ENCODE measurements around the gene LSM2.
A peak's percentile ranks its signal among the peaks of the same experiment; 100 is the strongest.
"Not testable (repeated sequence)": the region's sequence is repeated elsewhere in the genome, so short reads cannot be mapped to it uniquely, and the experiment has no call there.

Gene LSM2

DNA sequence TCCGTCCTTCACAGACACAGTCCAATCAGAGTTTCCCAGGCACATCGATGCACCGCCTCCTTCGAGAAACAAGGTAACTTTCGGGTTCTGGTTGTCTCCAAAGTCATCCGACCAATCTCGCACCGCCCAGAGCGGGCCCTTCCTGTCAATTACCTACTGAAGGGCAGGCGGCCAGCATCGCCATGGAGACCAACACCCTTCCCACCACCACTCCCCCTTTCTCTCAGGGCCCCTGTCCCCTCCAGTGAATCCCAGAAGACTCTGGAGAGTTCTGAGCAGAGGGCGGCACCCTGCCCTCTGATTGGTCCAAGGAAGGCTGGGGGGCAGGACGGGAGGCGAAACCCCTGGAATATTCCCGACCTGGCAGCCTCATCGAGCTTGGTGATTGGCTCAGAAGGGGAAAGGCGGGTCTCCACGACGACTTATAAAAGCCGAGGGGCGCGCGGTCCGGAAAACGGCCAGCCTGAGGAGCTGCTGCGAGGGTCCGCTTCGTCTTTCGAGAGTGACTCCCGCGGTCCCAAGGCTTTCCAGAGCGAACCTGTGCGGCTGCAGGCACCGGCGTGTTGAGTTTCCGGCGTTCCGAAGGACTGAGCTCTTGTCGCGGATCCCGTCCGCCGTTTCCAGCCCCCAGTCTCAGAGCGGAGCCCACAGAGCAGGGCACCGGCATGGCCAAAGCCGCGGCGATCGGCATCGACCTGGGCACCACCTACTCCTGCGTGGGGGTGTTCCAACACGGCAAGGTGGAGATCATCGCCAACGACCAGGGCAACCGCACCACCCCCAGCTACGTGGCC lies 20.7 kb upstream of the LSM2 start, which contains the start of gene HSPA1B:
Gene HSPA1B (plus strand): TSS at position 453 of the 794 bp plus-strand sequence. CDS start 213 bp downstream, at position 666.
- 1% methylated on average over 45 to 50 of the region's 56 CpGs for WGBS, 2 experiments
- Histone ChIP-seq H3K9me3 (ENCODE audit: control insufficient read depth, low read length) (no peaks in the 10 kb centered on the region), H3K4me3 (ENCODE audit: insufficient read depth, low read depth, low read length) (peak within 1 kb of the TSS; percentile 63), H3K27me3 (ENCODE audit: control insufficient read depth, insufficient read depth, low read length, poor library complexity, severe bottlenecking) (no peaks in the 10 kb centered on the region), H3K36me3 (ENCODE audit: control insufficient read depth, insufficient read depth, low read length) (no peaks in the 10 kb centered on the region), H3K4me1 (ENCODE audit: control insufficient read depth, insufficient read depth, low read length) (peaks cover 4% of the 10 kb centered on the region), H3K27ac (ENCODE audit: insufficient read depth, low read depth, low read length, poor library complexity, severe bottlenecking) (peak within 1 kb of the TSS; percentile 45)

DNA sequence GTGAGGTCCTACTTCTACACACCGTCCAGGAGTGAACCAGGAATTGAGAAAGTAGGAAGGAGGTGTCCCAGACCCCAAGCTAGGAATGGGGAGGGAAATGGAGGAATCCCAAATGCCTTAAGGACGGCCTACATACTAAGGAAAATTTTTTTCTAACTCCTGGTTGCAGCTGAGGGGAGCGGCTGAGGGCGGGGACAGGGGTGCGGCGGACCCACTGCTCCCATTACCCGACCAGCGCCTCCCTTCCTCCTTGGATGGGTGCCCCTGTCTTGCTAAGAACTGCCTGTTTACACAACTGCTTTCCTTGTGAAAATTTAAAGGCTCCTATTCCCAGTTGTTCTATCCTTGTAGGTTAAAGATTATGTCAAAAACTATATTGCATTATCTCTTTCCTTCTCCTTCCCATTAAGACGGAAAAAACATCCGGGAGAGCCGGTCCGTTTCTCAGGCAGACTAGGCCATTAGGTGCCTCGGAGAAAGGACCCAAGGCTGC lies 20.1 kb upstream of the LSM2 start:
- H3K4me1 ChIP-seq (ENCODE audit: control insufficient read depth, insufficient read depth, low read length) = peaks cover 4% of the 10 kb centered on the region
- peak overlapping the region; percentile 37 for H3K4me3 ChIP-seq (ENCODE audit: insufficient read depth, low read depth, low read length)
- WGBS, 2 experiments = 5 to 9% methylated on average over 13 of the region's 13 CpGs

DNA sequence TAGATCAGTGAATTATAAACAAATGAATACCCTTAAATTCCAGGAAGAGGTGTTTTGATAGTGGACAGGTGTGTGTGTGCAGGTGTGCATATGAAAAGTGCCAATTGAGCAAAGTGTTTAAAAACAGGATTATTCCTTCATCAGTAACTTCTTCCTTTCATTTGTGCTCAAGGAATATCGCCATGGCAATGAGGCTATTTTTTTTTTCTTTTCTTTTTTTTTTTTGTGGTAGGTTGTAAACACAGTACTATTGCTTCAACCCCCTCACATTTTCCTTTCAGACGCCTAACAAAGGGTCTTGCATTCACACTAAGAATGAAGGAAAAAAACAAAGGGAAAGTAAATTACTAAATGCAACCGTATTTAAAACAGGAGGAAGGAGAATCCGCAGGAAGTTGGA lies 18.8 kb upstream of the LSM2 start:
- H3K4me3 ChIP-seq (ENCODE audit: insufficient read depth, low read depth, low read length) = no peak overlapping the region
- H3K9me3 ChIP-seq (ENCODE audit: control insufficient read depth, low read length) = no peaks in the 10 kb centered on the region
- H3K4me1 ChIP-seq (ENCODE audit: control insufficient read depth, insufficient read depth, low read length) = peaks cover 4% of the 10 kb centered on the region
- no peak overlapping the region for H3K27ac ChIP-seq (ENCODE audit: insufficient read depth, low read depth, low read length, poor library complexity, severe bottlenecking)
- 58 to 69% methylated on average over 2 to 4 of the region's 4 CpGs for WGBS, 2 experiments
- no peaks in the 10 kb centered on the region for H3K27me3 ChIP-seq (ENCODE audit: control insufficient read depth, insufficient read depth, low read length, poor library complexity, severe bottlenecking)
- no peaks in the 10 kb centered on the region for H3K36me3 ChIP-seq (ENCODE audit: control insufficient read depth, insufficient read depth, low read length)

More for the DNA sequence above, 20.1 kb upstream of the LSM2 start:
- H3K36me3 ChIP-seq (ENCODE audit: control insufficient read depth, insufficient read depth, low read length) = no peaks in the 10 kb centered on the region
- H3K9me3 ChIP-seq (ENCODE audit: control insufficient read depth, low read length) = no peaks in the 10 kb centered on the region
- peak overlapping the region; percentile 45 for H3K27ac ChIP-seq (ENCODE audit: insufficient read depth, low read depth, low read length, poor library complexity, severe bottlenecking)
- H3K27me3 ChIP-seq (ENCODE audit: control insufficient read depth, insufficient read depth, low read length, poor library complexity, severe bottlenecking) = no peaks in the 10 kb centered on the region

DNA sequence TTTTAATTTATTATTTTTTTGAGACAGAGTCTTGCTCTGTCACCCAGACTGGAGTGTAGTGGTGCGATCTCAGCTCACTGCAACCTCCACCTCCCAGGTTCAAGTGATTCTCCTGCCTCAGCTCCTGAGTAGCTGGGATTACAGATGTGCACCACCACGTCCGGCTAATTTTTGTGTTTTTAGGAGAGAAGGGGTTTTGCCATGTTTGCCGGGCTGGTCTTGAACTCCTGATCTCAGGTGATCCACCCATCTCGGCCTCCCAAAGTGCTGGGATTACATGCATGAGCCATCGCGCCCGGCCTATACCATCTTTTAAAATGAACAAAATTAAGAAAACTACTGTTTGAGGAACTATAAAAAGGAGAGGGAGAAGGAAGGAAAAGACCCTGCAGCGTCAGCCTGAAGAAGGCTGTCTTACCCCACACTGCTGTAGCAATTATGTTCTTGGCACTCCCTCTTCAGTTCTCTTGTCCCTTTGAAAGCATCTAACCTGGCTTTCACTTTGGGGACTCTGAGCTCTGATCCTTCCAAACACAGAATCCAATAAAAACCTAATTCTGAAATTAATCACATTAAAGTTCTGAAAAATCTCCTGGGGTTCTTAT lies 16.9 kb upstream of the LSM2 start:
- not testable (repeated sequence) for H3K9me3 ChIP-seq (ENCODE audit: control insufficient read depth, low read length); H3K4me1 ChIP-seq (ENCODE audit: control insufficient read depth, insufficient read depth, low read length); H3K27ac ChIP-seq (ENCODE audit: insufficient read depth, low read depth, low read length, poor library complexity, severe bottlenecking); H3K27me3 ChIP-seq (ENCODE audit: control insufficient read depth, insufficient read depth, low read length, poor library complexity, severe bottlenecking); H3K36me3 ChIP-seq (ENCODE audit: control insufficient read depth, insufficient read depth, low read length); H3K4me3 ChIP-seq (ENCODE audit: insufficient read depth, low read depth, low read length)
- WGBS, 2 experiments = 90 to 94% methylated on average over 6 to 9 of the region's 9 CpGs

DNA sequence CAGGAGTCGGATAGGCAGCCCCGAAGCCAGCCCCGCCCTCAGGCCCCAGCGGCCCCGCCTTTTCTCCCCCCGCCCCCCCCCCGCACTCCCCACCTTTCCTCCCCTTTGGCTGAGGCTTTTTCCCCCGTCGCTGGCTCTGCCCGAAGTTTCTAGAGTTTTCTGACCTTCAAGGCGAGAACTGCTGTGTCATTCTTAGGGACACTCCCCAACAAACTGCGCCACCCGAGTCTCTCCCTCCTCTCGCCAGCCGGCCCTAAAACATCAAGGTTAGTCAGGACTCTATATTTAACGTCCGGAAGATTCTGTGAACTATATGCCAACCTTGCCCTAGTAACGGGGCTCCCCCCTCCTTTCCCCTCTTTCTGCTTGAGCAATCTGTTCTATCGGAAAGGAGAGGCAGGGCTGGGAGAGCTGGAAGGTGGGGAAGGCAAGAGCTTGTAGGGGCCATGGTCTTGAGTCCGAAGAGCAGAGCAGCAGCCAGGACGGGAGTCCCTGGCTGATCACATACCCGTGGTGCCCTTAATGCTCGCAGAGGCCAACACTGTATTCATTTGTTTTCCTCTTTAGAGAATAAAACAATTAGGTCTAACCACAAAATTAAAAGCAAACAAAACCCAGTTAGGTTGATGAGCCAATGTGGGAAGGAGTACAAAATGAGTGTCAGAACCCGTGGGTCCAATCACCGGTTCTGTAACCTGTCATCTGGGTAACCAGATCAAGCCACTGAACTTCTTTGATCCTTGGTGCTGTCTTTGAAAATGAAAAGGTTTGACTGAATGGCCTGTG lies 15.5 kb upstream of the LSM2 start:
- H3K4me1 ChIP-seq (ENCODE audit: control insufficient read depth, insufficient read depth, low read length) = peaks cover 4% of the 10 kb centered on the region
- peak overlapping the region; percentile 78 for H3K27ac ChIP-seq (ENCODE audit: insufficient read depth, low read depth, low read length, poor library complexity, severe bottlenecking)
- no peaks in the 10 kb centered on the region for H3K9me3 ChIP-seq (ENCODE audit: control insufficient read depth, low read length)
- H3K27me3 ChIP-seq (ENCODE audit: control insufficient read depth, insufficient read depth, low read length, poor library complexity, severe bottlenecking) = no peaks in the 10 kb centered on the region
- no peaks in the 10 kb centered on the region for H3K36me3 ChIP-seq (ENCODE audit: control insufficient read depth, insufficient read depth, low read length)
- peak overlapping the region; percentile 44 for H3K4me3 ChIP-seq (ENCODE audit: insufficient read depth, low read depth, low read length)
- WGBS, 2 experiments = 7 to 8% methylated on average over 21 to 23 of the region's 25 CpGs

DNA sequence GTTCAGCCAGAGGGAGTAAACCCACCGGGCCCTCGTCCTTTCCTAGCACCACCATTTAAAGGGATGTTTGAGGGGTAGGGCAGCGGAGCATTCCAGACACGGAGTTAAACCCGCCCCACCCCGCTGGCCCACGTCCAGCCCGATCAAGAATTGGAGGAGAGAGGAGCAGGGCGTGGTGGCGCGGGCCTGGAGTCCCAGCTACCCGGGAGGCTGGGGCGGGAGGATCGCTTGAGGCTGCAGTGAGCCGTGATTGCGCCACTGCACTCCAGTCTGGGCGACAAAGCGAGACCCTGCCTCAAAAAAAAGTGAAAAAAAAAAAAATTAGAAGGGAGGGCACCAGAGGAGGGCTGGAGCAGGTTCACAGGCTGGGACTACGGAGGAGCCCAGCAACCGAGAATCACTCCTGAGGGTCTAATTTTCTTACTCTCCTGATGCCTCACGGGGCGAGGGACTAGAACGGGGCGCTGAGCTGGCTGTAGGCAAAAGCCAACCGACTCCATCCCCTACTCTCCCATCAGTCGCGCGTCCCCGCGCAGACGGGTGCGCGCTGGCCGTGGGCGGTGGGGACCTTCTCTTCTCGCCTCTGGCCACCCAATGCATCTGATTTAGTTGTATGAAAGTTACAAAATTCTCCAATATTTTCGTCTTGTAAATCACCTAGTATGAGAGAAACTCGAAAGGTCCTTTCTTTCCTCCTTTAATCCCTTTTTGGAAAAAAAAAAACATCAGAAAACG lies 14.7 kb upstream of the LSM2 start:
- Histone ChIP-seq H3K27me3 (ENCODE audit: control insufficient read depth, insufficient read depth, low read length, poor library complexity, severe bottlenecking) (no peaks in the 10 kb centered on the region), H3K27ac (ENCODE audit: insufficient read depth, low read depth, low read length, poor library complexity, severe bottlenecking) (no peak overlapping the region), H3K9me3 (ENCODE audit: control insufficient read depth, low read length) (no peaks in the 10 kb centered on the region), H3K36me3 (ENCODE audit: control insufficient read depth, insufficient read depth, low read length) (no peaks in the 10 kb centered on the region), H3K4me3 (ENCODE audit: insufficient read depth, low read depth, low read length) (peak overlapping the region; percentile 44), H3K4me1 (ENCODE audit: control insufficient read depth, insufficient read depth, low read length) (no peaks in the 10 kb centered on the region)
- WGBS, 2 experiments = 11 to 13% methylated on average over 39 of the region's 39 CpGs

DNA sequence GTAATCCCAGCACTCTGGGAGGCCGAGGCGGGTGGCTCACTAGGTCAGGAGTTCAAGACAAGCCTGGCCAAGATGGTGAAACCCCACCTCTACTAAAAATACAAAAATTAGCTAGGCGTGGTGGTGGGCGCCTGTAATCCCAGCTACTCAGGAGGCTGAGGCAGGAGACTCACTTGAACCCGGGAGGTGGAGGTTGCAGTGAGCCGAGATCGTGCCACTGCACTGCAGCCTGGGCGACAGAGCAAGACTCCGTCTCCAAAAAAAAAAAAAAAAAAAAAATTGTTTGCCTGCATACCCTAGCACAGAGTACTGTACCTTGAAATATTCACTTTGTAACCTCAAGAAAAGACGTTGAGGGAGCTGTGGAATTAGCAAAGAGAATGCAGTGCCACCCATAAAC lies 13.6 kb upstream of the LSM2 start:
- H3K27me3 ChIP-seq (ENCODE audit: control insufficient read depth, insufficient read depth, low read length, poor library complexity, severe bottlenecking); H3K27ac ChIP-seq (ENCODE audit: insufficient read depth, low read depth, low read length, poor library complexity, severe bottlenecking); H3K4me1 ChIP-seq (ENCODE audit: control insufficient read depth, insufficient read depth, low read length); H3K4me3 ChIP-seq (ENCODE audit: insufficient read depth, low read depth, low read length); H3K9me3 ChIP-seq (ENCODE audit: control insufficient read depth, low read length); H3K36me3 ChIP-seq (ENCODE audit: control insufficient read depth, insufficient read depth, low read length): not testable (repeated sequence)
- WGBS, 2 experiments = 91 to 94% methylated on average over 10 of the region's 10 CpGs

DNA sequence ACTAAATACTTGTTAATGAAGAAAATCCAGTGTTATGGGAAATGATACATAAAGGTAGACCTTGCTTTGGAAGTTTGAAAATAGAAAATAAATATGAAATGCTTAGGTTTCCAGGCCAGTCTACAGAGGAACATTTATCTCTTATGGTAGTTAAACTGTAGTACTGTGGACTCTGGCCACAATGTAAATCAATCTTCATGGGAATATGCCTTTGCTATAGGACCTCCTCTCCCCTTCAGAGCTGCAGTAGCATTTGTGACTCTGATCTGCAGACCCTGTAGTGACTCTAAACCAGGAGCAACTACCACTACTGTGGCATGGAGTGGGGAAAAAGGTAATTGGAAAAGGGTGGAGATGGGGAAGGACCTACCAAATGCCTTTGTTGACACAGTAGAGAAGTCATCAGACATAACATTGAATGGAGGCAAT lies 13.1 kb upstream of the LSM2 start:
- no peaks in the 10 kb centered on the region for H3K27me3 ChIP-seq (ENCODE audit: control insufficient read depth, insufficient read depth, low read length, poor library complexity, severe bottlenecking)
- no peak overlapping the region for H3K27ac ChIP-seq (ENCODE audit: insufficient read depth, low read depth, low read length, poor library complexity, severe bottlenecking)
- H3K4me3 ChIP-seq (ENCODE audit: insufficient read depth, low read depth, low read length) = no peak overlapping the region
- H3K9me3 ChIP-seq (ENCODE audit: control insufficient read depth, low read length) = no peaks in the 10 kb centered on the region
- H3K4me1 ChIP-seq (ENCODE audit: control insufficient read depth, insufficient read depth, low read length) = no peaks in the 10 kb centered on the region
- H3K36me3 ChIP-seq (ENCODE audit: control insufficient read depth, insufficient read depth, low read length) = no peaks in the 10 kb centered on the region

DNA sequence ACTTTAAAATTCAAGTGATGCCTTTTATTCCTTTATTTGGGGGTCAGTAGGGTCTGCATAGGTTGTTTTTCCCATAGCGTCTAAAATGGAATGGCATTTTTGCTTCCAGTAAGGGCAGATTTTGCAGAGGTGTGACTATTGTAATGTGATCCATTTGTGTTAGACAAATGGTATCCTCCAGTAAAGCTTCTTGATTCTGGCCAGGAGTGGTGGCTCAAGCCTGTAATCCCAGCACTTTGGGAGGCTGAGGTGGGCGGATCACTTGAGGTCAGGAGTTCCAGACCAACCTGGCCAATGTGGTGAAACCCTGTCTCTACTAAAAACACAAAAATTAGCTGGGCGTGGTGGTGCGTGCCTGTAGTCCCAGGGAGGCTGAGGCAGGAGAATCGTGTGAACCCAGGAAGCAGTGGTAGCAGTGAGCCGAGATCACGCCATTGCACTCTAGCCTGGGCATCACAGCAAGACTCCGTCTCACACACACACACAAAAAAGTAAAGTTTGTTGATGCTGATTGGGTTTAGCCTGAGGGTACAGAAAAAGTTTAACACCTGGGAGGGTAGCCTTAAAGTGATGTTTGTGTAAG lies 11.3 kb upstream of the LSM2 start:
- not testable (repeated sequence) for H3K9me3 ChIP-seq (ENCODE audit: control insufficient read depth, low read length); H3K4me3 ChIP-seq (ENCODE audit: insufficient read depth, low read depth, low read length); H3K27ac ChIP-seq (ENCODE audit: insufficient read depth, low read depth, low read length, poor library complexity, severe bottlenecking); H3K4me1 ChIP-seq (ENCODE audit: control insufficient read depth, insufficient read depth, low read length); H3K27me3 ChIP-seq (ENCODE audit: control insufficient read depth, insufficient read depth, low read length, poor library complexity, severe bottlenecking); H3K36me3 ChIP-seq (ENCODE audit: control insufficient read depth, insufficient read depth, low read length)
- WGBS, 2 experiments = 91 to 97% methylated on average over 7 to 8 of the region's 8 CpGs

Data from ectodermal cell (in vitro differentiated cells).